Natural killer cell (primary cell): ENCODE measurements around the gene EN2. TPM values are rescaled to one million over a fixed set of nuclear protein-coding genes. Genes with fewer than 3 reads are reported as not detected.

Source experiments
- ATAC-seq, 3 donors: fragments of 150-1000 bp in 2 of 3; fragments of 200-7000 bp in 1 of 3; cut with Tn5 transposase; 1 replicate in 1 of 3; 2 replicates in 2 of 3; pipeline ENCODE4 v1.10.0; 2021; ENCODE audit warnings: mild to moderate bottlenecking in 2 of 3, moderate library complexity in 2 of 3
- DNase-seq, 2 donors: peaks; one replicate each; pipeline versions ENCODE4 v3.0.0 to v3.0.0-alpha.2; 2013 to 2021; ENCODE audit warnings: mixed read lengths in 1 of 2
- H3K27ac ChIP-seq: one replicate; pipeline ENCODE4 v1.5.1; 2013; ENCODE audit warnings: mild to moderate bottlenecking, low read length
- H3K27me3 ChIP-seq: one replicate; pipeline ENCODE4 v1.6.1; 2013; ENCODE audit warnings: low read length; ENCODE audit not compliant: control insufficient read depth, insufficient read depth
- H3K36me3 ChIP-seq: one replicate; pipeline ENCODE4 v1.6.1; 2013; ENCODE audit warnings: low read length; ENCODE audit not compliant: control insufficient read depth, insufficient read depth
- H3K4me1 ChIP-seq: one replicate; pipeline ENCODE4 v1.6.1; 2013; ENCODE audit warnings: low read length; ENCODE audit not compliant: control insufficient read depth, insufficient read depth
- H3K4me3 ChIP-seq: one replicate; pipeline ENCODE4 v1.5.1; 2013; ENCODE audit warnings: low read length
- H3K9me3 ChIP-seq: one replicate; pipeline ENCODE4 v1.6.1; 2013; ENCODE audit warnings: low read length; ENCODE audit not compliant: control insufficient read depth, insufficient read depth
- H3K27ac Mint-ChIP-seq, 2 donors: one replicate each; pipeline ENCODE4 v1.8.0; 2022; ENCODE audit warnings: mild to moderate bottlenecking in 2 of 2, mixed read lengths in 2 of 2, moderate library complexity in 1 of 2
- H3K27me3 Mint-ChIP-seq, 2 donors: one replicate each; pipeline ENCODE4 v1.8.0; 2022; ENCODE audit warnings: low read depth in 2 of 2, mixed read lengths in 2 of 2
- H3K36me3 Mint-ChIP-seq: one replicate; pipeline ENCODE4 v1.8.0; 2022; ENCODE audit warnings: mixed read lengths
- H3K4me1 Mint-ChIP-seq, 2 donors: one replicate each; pipeline ENCODE4 v1.8.0; 2022; ENCODE audit warnings: mixed read lengths in 2 of 2
- H3K4me3 Mint-ChIP-seq: one replicate; pipeline ENCODE4 v1.8.0; 2022; ENCODE audit warnings: mild to moderate bottlenecking, moderate library complexity, mixed read lengths
- H3K9me3 Mint-ChIP-seq, 2 donors: one replicate each; pipeline ENCODE4 v1.8.0; 2022; ENCODE audit warnings: mixed read lengths in 2 of 2
- WGBS: methylation state at CpG from one replicate; pipeline ENCODE4 v1.1.7; 2013; ENCODE audit warnings: missing lambda C conversion rate; ENCODE audit not compliant: insufficient coverage; 5-methylcytosine and 5-hydroxymethylcytosine counted together
- intact Hi-C: fragments of 100-400 bp; cut with micrococcal nuclease; formaldehyde crosslinking; loops from one replicate; pipeline ENCODE4 v1.14.2; 2022
- total RNA-seq, 4 donors: library from RNA; stranded (reverse); fragments of 120-200 nt in 1 of 4; gene quantifications; one replicate each; pipeline versions ENCODE4 v1.2.3 to v1.2.4, GENCODE V29; 2013 to 2022
- TF ChIP-seq, protein P1 (sequence below): fragments of 200-600 bp; IDR thresholded peaks from one replicate; pipeline ENCODE4 v1.8.0; 2022; ENCODE audit warnings: antibody characterized with exemption

EN2 gene
- not detected for total RNA-seq
- not detected for total RNA-seq (2013)

DNA sequence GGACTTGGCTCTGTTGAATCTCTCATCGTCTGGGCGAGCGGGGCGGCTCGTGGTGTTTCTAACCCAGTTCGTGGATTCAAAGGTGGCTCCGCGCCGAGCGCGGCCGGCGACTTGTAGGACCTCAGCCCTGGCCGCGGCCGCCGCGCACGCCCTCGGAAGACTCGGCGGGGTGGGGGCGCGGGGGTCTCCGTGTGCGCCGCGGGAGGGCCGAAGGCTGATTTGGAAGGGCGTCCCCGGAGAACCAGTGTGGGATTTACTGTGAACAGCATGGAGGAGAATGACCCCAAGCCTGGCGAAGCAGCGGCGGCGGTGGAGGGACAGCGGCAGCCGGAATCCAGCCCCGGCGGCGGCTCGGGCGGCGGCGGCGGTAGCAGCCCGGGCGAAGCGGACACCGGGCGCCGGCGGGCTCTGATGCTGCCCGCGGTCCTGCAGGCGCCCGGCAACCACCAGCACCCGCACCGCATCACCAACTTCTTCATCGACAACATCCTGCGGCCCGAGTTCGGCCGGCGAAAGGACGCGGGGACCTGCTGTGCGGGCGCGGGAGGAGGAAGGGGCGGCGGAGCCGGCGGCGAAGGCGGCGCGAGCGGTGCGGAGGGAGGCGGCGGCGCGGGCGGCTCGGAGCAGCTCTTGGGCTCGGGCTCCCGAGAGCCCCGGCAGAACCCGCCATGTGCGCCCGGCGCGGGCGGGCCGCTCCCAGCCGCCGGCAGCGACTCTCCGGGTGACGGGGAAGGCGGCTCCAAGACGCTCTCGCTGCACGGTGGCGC lies at the start of gene EN2:
EN2 (plus strand) TSS at position 19 of the 767 bp plus-strand sequence; CDS start at position 268, 249 bp downstream.
- Mint-ChIP-seq H3K36me3 (no peaks in the 10 kb centered on the region), H3K4me3 (peak within 1 kb of the TSS; percentile 91), H3K4me1 (peaks cover 19 to 34% of the 10 kb centered on the region in 2 donors), H3K27ac (no peak within 1 kb of the TSS), H3K27me3 (peaks cover 62 to 65% of the 10 kb centered on the region in 2 donors), H3K9me3 (no peaks in the 10 kb centered on the region)
- whole genome bisulfite sequencing: 2% methylated on average over 105 of the region's 105 CpGs
- Histone ChIP-seq H3K9me3 (no peaks in the 10 kb centered on the region), H3K27me3 (peaks cover 65% of the 10 kb centered on the region), H3K4me3 (peak within 1 kb of the TSS; percentile 41), H3K4me1 (peaks cover 19% of the 10 kb centered on the region), H3K36me3 (no peaks in the 10 kb centered on the region), H3K27ac (no peak within 1 kb of the TSS)
- DNase-seq (no peak), ATAC-seq (peak in 1 of 3 donors; percentile 47)
- intact Hi-C loops: no loop called here
- TF ChIP-seq, protein P1, sequence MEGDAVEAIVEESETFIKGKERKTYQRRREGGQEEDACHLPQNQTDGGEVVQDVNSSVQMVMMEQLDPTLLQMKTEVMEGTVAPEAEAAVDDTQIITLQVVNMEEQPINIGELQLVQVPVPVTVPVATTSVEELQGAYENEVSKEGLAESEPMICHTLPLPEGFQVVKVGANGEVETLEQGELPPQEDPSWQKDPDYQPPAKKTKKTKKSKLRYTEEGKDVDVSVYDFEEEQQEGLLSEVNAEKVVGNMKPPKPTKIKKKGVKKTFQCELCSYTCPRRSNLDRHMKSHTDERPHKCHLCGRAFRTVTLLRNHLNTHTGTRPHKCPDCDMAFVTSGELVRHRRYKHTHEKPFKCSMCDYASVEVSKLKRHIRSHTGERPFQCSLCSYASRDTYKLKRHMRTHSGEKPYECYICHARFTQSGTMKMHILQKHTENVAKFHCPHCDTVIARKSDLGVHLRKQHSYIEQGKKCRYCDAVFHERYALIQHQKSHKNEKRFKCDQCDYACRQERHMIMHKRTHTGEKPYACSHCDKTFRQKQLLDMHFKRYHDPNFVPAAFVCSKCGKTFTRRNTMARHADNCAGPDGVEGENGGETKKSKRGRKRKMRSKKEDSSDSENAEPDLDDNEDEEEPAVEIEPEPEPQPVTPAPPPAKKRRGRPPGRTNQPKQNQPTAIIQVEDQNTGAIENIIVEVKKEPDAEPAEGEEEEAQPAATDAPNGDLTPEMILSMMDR: no peak

DNA sequence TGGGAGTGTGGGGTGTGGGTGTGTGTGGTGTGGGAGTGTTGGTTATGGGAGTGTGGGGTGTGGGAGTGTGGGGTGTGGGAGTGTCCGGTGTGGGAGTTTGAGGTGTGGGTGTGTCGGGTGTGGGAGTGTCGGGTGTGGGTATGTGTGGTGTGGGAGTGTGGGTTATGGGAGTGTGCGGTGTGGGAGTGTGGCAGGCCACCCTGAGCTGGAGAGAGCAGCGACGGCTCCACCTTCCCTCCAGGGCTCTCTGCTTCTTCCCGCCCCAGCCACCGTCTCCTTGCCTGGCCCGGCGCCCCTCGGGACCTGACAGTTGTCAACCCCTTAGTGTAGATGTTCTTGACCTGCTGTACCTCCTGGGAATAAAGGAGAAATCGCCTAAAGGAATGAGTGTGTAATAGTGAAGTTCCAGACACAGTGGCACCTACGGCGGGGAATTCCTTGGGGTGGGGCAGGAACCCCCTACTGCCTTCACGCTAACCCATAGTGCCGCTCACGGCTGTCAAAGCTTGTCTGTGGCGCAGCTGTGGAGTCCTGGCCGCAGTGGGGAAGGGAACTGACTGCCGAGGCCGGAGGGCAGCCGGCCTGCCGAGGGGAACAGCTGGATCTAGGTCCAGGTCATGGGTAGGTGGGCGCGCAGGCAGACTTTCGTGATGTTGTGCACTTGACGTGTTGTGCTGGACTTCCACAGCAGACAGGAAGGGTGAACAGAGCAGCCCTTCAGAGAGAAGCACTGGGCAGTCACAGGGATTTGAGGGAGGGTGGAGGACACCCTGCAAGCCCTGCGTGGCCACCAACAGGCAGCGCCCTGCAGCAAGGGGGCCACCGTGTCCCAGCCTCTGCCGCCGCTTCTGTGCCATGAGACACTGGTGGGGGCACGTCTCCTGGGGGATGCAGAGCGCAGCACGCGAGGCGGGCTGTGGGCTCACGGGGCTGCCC lies 49.0 kb upstream of the EN2 start:
- peaks cover 7% of the 10 kb centered on the region for H3K9me3 ChIP-seq
- Mint-ChIP-seq H3K9me3 (no peaks in the 10 kb centered on the region), H3K36me3 (no peaks in the 10 kb centered on the region), H3K27ac (peak overlapping the region; percentile 83), H3K27me3 (peaks cover 0 to 27% of the 10 kb centered on the region in 2 donors), H3K4me3 (peak overlapping the region; percentile 70), H3K4me1 (peaks cover 34 to 47% of the 10 kb centered on the region in 2 donors)
- WGBS: 46% methylated on average over 38 of the region's 38 CpGs
- peaks cover 21% of the 10 kb centered on the region for H3K4me1 ChIP-seq
- H3K27me3 ChIP-seq: no peaks in the 10 kb centered on the region
- intact Hi-C loops: no loop called here
- peak overlapping the region; percentile 43 for H3K27ac ChIP-seq
- TF ChIP-seq, protein P1: no peak
- no peak overlapping the region for H3K4me3 ChIP-seq
- ATAC-seq: peak; percentile 28 to 76 (median 56)
- H3K36me3 ChIP-seq: no peaks in the 10 kb centered on the region
- peak in 1 of 2 donors; percentile 26 for DNase-seq

- H3K27ac ChIP-seq: no peak overlapping the region
- TF ChIP-seq, protein P1: no peak
- 87% methylated on average over 13 of the region's 15 CpGs for WGBS
- peaks cover 19% of the 10 kb centered on the region for H3K4me1 ChIP-seq
- Mint-ChIP-seq H3K36me3 (no peaks in the 10 kb centered on the region), H3K4me3 (no peak overlapping the region), H3K9me3 (no peaks in the 10 kb centered on the region), H3K27ac (no peak overlapping the region), H3K27me3 (peaks cover 0 to 23% of the 10 kb centered on the region in 2 donors), H3K4me1 (peaks cover 33 to 47% of the 10 kb centered on the region in 2 donors)
- no peaks in the 10 kb centered on the region for H3K27me3 ChIP-seq
- no peaks in the 10 kb centered on the region for H3K36me3 ChIP-seq
- DNase-seq: no peak
- intact Hi-C loops: no loop called here
- peaks cover 7% of the 10 kb centered on the region for H3K9me3 ChIP-seq
- ATAC-seq: no peak
- H3K4me3 ChIP-seq: no peak overlapping the region
Measured at GRCh38 chr7:155409980-155410379, 47.9 kb upstream of the EN2 start.
